ENCODE data around the gene GRAMD4.

DNA sequence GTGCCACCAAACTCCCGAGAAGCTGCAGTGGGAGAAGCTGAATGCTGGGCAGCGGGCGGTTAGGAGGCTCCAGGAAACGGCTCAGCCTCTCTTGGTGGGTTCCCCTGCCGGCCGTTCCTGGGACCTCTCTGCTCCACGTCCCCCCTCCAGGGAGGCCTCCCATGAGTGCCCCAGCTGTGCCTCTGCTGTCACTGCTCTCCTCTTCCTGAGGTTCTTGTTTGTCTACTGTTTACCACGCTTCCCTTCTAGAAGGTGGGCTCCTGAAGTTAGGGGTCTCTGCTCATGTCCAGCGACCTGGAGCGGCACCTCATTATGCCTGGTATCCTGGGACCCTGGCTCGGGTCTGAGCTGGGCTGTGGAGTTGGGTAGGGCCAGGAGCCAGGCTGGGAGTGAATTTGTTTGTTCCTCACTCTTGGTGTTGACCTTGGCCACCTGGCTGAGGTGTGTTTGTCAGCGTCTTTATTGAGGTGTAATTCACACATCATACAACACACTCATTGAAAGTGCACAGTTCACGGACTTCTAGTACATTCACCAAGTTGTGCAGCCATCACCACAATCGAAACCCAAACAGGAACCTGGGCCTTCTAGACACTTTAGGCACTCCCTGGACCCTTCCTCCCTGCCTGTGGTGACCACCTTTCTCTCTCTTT lies 37.8 kb upstream of the GRAMD4 start:
- TF ChIP-seq, protein P1, sequence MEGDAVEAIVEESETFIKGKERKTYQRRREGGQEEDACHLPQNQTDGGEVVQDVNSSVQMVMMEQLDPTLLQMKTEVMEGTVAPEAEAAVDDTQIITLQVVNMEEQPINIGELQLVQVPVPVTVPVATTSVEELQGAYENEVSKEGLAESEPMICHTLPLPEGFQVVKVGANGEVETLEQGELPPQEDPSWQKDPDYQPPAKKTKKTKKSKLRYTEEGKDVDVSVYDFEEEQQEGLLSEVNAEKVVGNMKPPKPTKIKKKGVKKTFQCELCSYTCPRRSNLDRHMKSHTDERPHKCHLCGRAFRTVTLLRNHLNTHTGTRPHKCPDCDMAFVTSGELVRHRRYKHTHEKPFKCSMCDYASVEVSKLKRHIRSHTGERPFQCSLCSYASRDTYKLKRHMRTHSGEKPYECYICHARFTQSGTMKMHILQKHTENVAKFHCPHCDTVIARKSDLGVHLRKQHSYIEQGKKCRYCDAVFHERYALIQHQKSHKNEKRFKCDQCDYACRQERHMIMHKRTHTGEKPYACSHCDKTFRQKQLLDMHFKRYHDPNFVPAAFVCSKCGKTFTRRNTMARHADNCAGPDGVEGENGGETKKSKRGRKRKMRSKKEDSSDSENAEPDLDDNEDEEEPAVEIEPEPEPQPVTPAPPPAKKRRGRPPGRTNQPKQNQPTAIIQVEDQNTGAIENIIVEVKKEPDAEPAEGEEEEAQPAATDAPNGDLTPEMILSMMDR (IDR thresholded peaks at IDR 0.05) = peak in 1 of 5 experiments; percentile 35
- TF ChIP-seq POLR2AphosphoS5 (IDR thresholded peaks at IDR 0.05) = peak; percentile 14 to 81 (median 52)
- TF ChIP-seq EP300 (IDR thresholded peaks at IDR 0.05; ENCODE audit: low read depth) = no peak

Measured in transverse colon (tissue), 4 donors.